GM18502 (cell line): ENCODE data around the gene SGMS2.
"Not testable (repeated sequence)": the region's sequence is repeated elsewhere in the genome, so short reads cannot be mapped to it uniquely, and the experiment has no call there.

Source experiments
- ATAC-seq: cut with Tn5 transposase; IDR thresholded peaks from one replicate; pipeline ENCODE4 v1.9.1; 2021; ENCODE audit warnings: mild to moderate bottlenecking; ENCODE audit not compliant: unreplicated experiment, poor library complexity

SGMS2 gene

DNA sequence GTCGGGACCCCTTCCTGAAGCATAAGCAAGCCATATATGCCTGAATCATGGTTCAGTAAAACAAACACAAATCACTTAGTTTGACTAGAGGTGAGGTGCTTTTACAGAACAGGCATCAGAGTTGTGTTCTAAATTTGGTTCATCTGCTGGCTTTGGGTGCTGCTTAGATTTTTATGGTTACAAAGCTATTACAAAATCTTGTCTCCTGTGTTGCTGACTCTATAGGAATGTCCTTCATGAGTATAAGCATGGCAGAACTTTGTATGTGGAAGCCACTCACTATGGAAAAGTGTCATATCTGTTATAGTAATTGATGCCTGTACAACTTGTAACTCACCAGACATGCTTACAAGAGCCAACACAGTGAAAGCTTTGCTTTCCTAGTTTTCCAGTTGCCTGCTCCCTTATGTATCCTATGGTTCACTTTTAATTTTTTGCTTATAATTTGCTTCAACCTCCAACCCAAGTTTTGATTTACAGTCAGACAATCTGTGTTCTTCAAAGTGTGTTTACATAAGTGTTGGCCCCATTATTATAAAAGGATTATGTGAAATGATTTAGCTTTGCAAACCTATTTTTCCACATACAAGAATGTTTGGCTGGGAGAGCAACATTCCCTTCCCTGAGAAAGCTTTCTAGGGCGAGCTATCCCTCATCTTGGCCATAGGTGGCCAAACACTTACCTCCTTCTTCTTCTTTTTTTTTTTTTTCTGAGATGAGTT lies 76.6 kb downstream of the SGMS2 start:
- ATAC-seq = no peak

DNA sequence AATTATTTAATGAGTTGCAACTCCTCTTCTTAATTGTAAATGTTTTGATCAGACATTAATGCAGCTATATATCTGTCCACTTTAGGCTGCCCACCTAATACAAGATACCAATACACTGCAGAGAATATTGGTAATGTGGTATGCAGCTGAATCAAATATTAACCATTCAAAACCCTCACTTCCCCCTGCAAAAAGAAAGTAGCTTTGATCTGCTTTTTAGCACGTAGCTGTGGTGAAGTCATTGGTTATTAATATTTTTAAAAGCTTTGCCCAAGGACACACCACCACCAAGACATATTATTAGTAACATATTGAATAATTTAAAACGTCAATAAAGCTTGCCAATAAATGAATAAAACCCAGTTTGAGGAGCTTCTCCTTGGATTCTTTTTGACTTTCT lies 78.0 kb downstream of the SGMS2 start:
- peak; percentile 67 for ATAC-seq

GRCh38 chr4:107905082-107905481 lies 80.3 kb downstream of the SGMS2 start:
- ATAC-seq = not testable (repeated sequence)

DNA sequence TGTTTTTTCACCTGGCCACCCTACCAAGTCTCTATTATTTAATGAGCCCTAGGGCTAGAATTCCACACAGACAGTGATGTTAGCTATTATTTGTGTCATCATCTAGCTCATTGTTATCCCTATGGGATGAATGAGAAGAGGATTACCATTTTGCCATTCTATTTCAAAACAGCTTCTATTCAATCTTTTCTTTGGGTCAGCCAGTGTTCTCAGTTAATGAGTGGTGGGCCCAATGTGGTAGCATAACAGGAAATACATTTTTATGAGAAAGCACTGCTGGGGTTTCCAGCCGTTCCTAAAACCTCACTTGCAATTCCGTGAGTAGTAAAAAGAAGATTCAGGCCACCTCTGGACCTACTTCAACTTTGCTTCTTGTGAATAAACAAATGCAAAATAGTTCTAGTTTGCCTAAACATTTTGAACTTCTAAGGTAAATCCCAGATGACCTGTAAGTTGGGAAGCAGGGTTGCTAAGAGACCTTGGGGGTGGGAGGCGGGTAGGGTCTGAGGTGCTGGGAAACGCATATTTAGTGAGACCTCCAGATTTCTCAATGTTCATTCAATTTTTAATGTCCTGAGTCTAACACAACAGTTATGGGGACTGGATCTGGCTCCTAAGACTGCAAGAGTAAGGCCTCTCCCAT lies 81.8 kb downstream of the SGMS2 start:
- ATAC-seq = no peak

GRCh38 chr4:107908377-107908776 lies 83.6 kb downstream of the SGMS2 start:
- no peak for ATAC-seq

- peak; percentile 93 for ATAC-seq
Measured at GRCh38 chr4:107913283-107913899, 88.7 kb downstream of the SGMS2 start.

DNA sequence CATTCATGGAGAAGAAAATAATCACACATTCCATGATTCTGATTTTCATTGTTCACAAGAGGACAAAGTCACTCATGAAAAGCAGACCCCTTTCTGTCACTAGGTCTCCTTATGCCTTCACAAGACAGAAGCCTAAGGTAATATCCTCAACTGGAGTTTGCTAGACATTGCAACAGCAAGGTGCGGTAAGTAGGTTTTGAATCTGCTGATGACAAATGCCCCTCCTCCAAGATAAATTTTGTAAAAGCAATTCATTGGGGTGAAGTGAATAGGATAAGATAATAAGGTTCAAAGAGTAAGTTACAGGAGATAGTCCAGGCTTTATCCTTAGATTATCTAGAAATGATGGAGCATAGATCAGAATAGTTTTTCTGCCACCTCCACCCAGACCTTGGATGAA lies 90.5 kb downstream of the SGMS2 start:
- ATAC-seq = no peak

DNA sequence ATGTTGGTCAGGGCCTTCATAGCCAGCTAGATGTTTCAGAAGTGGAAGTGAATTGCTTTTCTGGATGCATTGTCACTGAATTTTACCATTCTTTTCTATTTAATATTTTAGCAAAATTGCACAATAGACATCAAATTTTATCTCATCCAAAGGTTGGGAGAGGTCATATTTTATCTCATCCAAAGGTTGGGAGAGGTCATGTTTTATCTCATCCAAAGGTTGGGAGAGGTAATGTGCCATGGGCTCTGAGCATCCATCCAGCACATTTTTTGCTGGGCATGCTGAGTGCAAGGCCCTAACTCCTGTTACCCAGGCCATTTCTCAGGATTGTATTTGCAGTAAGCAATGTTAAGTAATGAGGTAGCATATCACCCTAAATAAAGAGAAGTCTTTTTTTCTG lies 91.9 kb downstream of the SGMS2 start:
- ATAC-seq = no peak

DNA sequence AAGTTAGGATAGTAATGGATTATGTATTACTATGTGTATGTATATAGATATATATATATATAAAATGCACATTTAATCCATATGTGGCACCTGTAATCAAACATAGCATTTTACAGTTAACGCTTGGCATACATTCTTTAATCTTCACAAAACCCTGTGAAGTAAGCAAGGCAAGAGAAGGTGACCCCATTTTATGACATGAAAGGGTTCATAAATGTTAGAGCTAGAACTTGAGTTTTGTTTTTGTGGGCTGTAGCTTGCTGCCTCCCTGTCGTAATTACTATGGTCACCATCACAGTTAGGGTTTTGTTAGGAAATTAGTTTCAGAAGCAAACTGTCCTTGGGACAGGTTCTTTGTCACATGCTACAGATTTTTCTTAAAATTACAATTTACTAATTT lies 92.8 kb downstream of the SGMS2 start:
- no peak for ATAC-seq

- ATAC-seq = no peak
Measured at GRCh38 chr4:107922486-107923473, 98.0 kb downstream of the SGMS2 start.

- ATAC-seq = not testable (repeated sequence)
Measured at GRCh38 chr4:107925713-107926112, 101.0 kb downstream of the SGMS2 start.

GRCh38 chr4:107926875-107927274 lies 102.1 kb downstream of the SGMS2 start:
- not testable (repeated sequence) for ATAC-seq

- peak; percentile 97 for ATAC-seq
Measured at GRCh38 chr4:107930821-107931774, 106.4 kb downstream of the SGMS2 start, which contains the start of gene CYP2U1. TSS of gene CYP2U1 (plus strand) at chr4:107931549. CDS start at chr4:107931644, 95 bp downstream.

DNA sequence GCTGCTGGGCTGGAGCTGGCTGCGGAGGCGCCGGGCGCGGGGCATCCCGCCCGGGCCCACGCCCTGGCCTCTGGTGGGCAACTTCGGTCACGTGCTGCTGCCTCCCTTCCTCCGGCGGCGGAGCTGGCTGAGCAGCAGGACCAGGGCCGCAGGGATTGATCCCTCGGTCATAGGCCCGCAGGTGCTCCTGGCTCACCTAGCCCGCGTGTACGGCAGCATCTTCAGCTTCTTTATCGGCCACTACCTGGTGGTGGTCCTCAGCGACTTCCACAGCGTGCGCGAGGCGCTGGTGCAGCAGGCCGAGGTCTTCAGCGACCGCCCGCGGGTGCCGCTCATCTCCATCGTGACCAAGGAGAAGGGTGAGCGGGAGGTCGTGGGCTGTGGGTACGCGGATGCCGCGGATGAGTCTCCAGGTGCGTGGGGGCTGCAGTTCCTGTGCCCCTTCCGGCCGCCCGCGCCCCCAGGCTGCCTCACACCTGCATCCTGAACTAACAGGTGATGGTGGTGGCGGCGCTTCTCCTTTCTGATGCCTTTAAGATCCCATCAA lies 107.1 kb downstream of the SGMS2 start:
- ATAC-seq = no peak

- ATAC-seq = no peak
Measured at GRCh38 chr4:107935246-107935645, 110.5 kb downstream of the SGMS2 start.

DNA sequence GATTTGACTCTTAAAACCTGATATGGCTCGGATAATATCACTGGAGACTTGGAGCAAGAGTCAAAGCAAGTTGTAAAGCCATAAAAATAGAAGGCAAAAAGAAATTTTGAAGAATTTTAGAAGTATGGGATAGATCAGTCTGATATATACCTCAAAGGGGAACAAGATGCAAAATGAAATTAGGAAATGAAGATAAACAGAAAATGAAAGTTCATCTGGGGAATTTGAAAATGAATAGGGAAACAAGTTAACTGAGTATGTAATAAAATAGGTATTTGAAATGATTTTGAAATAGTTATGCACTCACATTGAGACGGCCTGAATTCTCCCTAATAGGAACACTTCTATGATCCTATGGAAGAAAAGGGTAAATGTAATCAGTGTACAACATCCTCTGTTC lies 112.3 kb downstream of the SGMS2 start:
- ATAC-seq = no peak

- ATAC-seq = no peak
Measured at GRCh38 chr4:107939307-107939706, 114.6 kb downstream of the SGMS2 start.

DNA sequence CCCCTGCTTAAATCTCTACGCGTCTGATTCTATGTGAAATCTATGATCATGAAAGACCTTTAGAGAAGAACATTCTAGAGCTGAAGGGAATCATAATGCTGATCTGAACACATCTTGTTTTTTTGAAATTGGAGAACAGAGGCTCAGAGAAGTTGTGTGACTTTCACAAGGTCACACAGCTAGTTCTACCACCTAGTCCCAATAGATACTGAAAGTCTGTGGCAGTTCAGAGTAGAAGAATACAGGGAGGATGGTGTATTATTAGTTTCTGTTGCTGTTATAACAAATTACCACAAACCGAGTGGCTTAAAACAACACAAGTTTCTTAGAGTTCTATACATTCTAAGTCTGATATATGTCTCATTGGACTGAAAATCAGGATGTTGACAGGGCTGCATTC lies 121.1 kb downstream of the SGMS2 start:
- ATAC-seq = no peak
